Measurements from ENCODE around the gene TAOK2.
"Not testable (repeated sequence)": the region's sequence is repeated elsewhere in the genome, so short reads cannot be mapped to it uniquely, and the experiment has no call there.

The TAOK2 gene

DNA sequence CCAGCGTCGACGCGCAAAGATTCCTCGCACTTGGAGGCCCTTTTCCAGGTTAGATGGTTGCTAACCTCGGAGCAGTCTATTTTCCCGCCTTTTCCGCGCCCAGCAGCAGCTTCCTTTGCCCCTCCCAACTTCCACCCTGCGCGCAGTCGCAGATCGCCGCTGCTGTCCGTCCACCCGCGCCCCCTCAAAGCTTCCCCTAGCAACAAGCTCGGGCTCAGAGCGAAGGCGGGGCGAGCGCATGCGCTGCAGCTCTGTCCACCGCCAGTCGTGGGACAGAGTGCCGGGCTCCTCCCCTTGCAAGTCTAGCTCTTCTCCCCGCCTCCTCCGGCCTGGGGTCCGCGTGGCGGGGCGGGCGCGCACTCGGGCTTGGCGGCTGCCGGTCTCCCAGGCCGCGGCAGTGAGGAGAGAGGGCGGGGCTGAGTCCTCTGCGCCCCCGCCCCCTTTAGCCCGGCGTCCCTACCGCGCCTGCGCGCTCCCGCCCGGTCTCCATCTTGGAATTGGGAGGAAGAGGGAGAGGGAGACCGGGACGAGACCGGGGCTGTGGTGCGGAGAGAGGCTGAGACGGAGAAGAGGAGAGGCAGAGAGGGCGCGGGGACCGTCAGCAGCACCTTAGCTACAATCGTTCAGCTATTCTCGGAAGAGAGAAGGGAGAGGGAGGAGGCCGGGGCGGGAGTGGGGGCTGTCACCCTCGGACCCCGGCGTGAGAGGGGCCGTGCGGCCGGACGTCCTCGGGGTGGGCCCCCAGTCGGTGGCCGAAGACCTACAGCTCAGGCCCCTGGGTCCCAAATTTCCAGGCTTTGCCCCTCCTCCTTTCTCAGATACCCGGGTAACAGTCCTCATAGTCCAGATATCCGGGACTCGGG is at the start of gene TAOK2:
Gene TAOK2 (plus strand): TSS at position 485 of the 863 bp plus-strand sequence. CDS start 3,905 bp downstream, outside the sequence.
- peak; percentile 97 for DNase-seq

DNA sequence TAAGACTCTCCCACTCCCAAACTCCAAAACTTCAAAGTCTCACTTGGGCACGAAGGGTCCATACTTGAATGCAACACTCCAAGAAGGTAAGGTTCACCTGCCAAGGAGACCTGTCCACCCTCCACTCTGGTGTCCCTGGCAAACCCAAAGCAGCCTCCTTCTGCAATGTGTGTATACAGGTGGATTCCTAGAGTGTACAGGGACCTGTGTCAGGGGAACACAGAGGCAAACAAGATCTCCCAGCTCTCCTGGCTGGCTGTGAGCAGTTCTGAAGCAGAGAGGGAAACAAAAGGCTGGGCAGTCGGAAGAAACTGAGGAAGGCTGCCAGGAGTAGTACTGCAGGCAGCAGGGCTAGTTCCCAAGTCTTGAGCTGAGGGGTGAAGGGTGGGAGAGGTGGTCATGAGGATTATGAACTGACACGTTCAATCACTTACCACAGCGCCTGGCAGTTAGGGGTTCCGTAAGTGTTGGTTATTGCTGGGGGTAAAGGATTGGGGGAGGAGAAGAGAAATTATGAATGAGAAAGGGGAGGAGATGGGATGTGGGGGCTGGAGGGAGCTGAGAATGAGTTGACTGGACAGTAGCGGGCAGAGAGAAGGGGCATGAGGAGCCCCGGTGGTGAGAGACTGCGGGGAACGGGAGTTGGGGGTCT is 48.4 kb upstream of the TAOK2 start:
- DNase-seq, result peak; percentile 60

DNA sequence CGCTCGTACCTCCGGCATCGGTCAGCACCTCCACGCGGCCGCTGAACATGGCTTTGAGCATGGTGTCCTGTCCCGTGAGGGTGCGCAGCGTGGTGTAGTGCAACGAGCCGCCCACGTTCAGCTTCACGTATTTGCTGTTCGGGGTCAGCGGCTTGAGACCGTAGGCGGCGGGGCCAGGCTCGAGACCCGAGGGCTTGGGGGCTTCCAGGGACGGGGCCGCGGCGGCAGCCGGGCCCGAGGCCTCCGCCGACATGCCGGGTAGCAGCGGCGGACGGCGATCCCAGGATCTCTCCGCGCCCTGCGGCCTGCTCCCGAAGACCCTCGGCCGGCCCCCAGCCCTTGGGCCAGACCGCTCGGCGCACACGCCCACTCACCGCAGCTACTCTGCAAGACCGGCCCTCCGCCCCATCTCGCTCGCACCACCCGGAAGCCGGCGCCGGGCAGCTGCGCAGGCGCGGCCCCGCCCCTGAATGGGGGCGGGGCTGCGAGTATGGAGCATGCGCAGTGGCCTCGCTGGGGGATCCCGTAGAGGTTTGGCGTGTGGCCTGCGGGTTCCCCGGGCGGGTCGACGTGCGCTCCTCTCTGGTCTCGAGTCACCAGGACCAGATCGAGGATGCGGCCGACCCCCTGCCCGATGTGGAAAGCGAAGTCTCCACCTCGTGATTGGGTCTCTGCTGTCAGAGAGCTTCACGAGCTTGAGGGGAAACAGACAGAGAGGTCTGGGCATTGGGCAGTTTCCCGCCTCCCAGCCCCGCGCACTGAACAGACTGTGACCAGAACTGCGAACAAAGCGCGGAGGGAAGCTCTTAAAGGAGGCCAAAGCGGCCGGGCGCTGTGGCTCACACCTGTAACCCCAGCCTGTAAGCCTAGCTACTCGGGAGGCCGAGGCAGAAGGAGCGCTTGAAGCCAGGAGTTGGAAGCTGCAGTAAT is 47.6 kb upstream of the TAOK2 start, which contains the start of gene KCTD13:
Gene KCTD13 (minus strand): TSS at position 446 of the 930 bp plus-strand sequence. CDS start 193 bp downstream, at position 253.
- peak; percentile 96 for DNase-seq

DNA sequence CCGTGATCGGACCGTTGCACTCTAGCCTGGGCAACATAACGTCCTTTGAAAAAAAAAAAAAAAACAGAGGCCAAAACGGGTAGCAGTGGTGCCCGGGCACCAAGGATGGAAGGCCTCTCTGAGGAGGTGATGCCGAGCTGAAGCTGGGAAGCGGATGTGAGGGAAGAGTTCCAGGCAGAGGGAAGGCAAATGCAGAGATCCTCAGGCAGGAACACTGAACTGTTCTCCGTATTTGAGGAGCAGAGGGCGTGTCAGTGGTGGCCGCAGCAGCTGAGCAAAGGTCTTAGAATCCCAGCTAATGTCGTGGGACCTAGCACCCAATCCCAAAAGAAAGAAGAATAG is 47.0 kb upstream of the TAOK2 start:
- no peak for DNase-seq

DNA sequence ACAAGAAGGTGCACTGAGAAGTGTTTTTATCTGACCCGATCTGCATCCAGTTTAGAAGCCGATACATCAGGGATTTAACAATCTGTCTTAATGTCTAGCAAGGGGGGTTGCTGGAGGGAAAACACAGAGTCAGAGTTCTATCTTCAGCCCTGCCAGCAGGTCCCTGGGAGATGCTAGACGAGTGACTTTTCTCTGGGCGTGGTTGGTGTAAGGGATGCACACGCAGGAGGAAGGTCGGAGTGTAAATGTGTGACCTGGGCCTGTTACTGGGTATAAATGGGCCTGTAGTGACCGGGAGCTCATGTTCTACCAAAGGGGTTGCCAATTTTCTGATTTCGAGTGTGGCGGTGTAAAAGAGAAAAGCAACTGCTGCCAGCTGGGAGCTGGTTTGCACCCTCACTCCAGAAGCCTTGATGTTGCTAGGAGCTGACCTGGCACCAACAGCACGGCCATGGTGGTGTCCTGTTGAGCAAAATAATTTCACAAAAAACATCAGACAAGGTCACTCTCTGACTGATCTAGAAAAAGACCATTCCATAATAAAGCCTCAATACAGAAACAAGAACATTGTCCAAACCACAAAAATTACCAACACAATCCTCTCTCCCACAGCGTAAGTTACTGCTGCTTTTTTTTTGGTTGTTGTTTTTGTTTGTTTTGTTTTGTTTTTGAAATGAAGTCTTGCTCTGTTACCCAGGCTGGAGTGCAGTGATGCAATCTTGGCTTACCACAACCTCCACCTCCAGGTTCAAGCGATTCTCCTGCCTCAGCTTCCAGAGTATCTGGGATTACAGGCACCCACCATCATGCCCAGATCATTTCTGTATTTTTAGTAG is 46.4 kb upstream of the TAOK2 start:
- peak; percentile 54 for DNase-seq

DNA sequence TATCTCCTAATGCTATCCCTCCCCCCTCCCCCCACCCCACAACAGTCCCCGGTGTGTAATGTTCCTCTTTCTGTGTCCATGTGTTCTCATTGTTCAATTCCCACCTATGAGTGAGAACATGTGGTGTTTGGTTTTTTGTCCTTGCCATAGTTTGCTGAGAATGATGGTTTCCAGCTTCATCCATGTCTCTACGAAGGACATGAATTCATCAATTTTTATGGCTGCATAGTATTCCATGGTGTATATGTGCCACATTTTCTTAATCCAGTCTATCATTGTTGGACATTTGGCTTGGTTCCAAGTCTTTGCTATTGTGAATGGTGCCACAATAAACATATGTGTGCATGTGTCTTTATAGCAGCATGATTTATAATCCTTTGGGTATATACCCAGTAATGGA is 41.9 kb upstream of the TAOK2 start:
- DNase-seq, result not testable (repeated sequence)

DNA sequence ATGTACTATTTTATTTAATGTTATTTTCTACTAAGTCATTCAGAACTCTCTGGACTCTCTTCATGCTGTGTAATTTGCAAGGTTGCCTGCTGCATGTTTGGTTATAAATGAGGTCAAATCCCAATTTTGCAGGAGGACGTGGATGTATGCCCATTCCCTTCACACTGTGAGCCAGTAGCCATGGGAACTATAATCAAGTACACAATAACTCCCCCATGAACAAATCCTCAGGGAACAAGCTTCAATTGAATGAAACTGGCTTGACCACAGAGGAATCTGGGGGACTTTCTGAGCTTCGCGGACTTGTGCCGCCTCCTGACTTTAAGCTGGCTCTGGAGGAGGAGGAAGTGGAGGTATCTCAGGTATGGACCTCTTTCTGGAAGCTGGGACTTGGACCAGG is 33.0 kb upstream of the TAOK2 start:
- no peak for DNase-seq

DNA sequence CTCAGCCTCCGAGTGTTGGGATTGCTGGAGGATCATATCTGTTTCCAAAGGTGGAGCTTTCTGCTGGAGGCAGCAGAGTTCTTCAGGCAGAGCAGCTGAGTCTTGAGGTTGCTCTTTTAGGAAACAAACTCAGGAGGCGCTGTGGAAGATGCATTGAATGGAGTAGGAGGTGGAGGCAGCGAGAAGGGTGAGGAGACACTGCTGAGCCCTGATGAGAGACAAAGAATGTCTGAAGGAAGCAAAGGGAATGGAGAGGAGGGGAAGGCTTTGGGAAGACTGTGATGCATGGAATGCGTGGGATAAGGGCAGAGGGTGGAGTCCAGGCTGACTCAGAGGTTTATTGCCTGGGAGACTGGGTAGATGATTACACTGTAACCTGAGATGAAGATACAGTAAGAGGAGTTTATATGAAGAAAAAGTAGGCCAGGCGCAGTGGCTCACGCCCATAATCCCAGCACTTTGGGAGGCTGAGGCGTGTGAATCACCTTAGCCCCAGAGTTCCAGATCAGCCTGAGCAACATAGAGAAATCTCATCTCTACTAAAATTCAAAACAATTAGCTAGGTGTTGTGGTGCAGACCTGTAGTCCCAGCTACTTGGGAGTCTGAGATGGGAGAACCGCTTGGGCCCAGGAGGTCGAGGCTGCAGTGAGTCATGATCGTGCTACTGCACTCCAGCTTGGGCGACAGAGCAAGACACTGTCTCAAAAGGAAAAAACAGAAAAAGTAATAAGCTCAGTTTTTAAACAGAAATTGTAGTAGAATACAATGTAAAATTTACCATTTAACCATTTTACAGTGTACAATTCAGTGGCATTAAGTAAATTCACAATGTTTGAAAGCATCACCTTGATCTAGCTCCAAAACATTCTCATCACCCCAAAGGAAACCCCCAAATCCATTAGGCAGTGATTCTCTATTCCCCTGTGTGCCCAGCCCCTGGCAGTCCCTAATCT is 29.5 kb upstream of the TAOK2 start:
- DNase-seq, result no peak

DNA sequence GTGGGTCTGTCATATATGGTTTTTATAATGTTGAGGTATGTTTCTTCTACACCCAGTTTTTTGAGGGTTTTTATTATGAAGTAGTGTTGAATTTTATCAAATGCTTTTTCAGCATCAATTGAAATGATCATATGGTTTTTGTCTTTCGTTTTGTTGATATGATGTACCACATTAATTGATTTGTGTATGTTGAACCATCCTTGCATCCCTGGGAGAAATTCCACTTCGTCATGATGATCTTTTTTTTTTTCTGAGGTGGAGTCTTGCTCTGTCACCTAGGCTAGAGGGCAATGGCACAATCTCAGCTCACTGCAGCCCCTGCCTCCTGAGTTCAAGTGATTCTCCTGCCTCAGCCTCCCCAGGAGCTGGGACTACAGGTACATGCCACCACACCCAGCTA is 25.8 kb upstream of the TAOK2 start:
- DNase-seq, result no peak

DNA sequence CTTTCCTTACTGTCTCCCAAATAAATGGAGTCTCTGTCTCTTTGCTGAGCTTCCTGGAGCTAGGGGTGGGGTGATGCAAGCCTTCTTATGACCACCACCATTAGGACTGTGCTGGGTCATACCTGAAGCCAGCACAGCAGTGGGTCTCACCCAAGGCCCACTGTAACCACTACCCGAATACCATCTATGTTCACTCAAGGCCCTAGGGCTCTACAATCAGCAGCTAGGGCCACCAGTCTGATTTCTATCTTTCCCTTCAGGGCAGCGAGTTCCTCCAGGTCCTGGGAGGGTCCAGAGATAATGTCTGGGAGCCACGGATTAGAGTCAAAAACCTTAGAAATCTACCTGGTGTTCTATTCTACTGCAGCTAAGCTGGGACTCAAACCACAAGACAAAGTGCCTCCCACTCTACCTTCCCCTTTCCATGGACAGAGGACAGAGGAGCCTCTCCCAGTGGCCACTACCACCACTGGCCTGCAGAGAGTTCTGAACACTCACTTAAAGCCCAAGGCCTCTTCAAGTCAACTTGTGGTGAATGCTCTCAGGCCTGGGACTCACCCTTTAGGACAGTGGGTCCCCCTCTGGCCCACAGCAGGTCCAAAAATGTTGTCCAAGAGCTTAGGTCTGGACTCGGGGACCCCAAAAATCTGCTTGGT is 22.7 kb upstream of the TAOK2 start:
- DNase-seq, result no peak

DNA sequence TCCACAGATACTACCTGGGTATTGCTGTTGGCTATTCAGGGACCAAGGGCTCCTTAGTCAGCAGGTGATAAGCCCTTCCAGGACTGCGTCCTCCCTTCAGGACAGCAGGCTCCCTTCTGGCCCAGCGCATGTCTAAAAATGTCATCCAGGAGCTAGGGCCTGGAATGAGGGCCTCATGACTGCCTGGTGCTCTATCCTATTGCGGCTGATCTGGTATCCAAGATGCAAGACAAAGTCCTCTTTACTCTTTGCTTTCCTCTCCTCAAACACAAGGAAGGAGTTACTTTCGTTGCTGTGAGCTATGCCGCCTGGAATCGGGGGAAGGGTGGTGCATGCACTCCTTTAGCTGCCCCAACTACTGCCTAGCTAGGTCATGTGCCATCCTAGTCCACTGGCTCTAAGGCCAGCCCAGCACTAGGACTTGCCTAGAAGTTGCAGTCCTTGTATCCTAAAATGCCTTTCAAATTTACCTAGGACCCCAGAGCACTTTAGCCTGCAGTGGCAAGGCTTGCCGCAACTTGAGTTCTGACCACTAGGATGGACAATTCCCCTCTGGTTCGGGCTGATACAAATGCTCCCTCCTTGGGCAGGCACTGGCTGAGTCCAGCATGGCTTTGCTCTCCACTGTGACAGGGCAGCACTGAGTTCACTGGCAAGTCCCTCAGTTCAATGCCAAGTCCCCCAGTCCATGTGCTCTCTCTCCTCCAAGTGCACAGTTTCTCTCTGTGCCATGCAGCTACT is 21.9 kb upstream of the TAOK2 start:
- DNase-seq, result no peak

DNA sequence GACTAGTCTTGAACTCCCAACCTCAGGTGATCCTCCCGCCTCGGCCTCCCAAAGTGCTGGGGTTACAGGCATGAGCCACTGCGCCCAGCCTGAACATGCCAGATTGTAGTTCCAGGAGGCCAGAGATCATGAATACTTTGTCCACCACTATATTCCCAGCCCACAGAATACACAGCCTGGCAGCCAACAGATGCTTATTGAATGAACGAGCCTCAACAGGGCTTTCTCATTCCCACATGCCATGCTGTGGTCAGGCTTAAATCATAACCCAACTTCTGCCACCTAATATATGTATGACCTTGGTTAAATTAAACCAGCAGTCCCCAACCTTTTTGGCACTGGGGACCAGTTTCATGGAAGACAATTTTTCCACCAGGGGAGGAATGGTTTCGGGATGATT is 14.9 kb upstream of the TAOK2 start:
- DNase-seq, result peak; percentile 14

DNA sequence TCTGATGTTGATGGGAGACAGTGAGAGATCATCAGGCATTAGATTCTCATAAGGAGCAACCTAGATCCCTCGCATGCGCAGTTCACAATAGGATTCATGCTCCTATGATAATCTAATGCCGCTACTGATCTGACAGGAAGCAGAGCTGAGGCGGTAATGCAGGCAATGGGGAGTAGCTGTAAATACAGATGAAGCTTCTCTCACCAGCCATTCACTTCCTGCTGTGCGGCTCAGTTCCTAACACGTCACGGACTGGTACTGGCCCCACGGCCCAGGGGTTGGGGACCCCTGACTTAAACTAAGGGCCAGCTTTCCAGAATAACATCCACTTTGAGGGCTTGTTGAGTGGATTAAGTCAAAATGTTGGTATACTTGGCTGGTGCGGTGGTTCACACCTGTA is 14.4 kb upstream of the TAOK2 start:
- DNase-seq, result peak; percentile 50

DNA sequence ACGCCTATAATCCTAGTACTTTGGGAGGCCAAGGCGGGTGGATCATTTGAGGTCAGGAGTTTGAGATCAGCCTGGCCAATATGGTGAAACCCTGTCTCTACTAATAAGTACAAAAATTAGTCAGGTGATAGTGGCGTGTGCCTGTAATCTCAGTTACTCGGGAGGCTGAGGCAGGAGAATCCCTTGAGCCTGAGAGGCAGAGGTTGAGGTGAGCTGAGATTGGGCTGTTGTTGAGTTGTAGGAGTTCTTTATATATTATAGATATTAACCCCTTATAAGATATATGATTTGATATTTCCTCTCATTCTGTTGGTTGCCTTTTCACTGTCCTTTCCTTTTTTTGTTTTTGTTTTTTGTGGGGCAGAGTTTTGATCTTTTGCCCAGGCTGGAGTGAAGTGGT is 13.8 kb upstream of the TAOK2 start:
- not testable (repeated sequence) for DNase-seq

DNA sequence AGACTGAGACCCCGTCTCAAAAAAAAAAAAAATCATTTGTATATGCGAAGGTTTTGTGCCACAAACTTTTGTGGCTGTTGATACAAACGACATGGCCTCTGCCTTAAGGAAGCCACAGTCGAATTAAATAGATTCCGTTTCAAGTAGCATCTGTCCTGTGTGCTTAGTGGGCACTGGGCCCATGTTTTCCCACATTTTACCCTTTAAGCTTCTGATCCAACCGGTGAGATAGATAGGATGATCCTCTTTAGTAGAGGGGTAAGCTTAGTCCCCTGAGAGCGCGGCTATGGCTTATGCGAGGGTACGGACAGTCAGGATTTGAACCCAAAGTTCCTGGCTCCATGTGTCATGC is 12.6 kb upstream of the TAOK2 start:
- DNase-seq, result no peak

DNA sequence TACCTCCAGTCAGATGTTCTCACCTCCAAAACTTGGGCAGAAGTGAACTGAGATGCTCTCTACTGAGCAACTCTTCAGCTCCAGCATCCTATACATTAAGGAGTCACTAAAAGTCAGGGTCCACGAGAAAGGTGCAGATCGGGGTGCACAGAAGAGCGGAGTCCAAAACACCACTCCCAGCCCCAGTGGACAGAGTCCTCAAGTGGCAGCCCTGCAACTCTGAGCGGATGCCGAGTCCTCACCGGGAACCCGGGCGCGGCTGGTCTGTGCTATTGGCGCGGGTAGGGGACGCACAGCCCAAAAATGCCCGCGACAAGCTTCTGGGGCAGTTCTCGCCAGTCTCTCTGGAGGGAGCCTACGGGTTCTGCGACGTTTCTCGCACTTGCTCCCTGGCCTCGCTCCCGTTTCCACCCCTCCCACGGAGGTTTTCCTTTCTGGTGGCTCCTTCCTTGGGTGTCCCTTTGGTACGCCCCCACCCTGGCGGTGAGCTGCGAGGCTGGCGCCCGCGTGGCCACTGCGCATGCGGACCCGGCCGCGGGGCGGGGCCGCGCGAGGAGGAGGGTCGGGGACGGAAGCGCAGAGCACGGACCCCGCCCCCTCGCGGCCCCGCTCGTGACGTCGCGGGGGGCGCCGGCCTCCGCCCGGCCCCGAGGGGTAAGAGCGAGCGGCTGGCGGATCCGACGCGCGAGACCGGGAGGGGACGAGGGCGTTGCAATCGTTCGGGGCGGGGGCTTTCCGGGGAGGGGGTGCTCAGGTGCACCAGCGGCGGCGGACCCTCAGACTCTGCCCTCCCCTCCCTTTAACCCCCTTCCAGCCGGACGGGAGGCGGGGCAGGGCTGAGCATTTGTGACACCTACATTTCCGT is 12.0 kb upstream of the TAOK2 start, which contains the start of gene TMEM219:
Gene TMEM219 (plus strand): TSS at position 601 of the 865 bp plus-strand sequence. CDS start 1,065 bp downstream, outside the sequence.
- DNase-seq, result peak; percentile 98

DNA sequence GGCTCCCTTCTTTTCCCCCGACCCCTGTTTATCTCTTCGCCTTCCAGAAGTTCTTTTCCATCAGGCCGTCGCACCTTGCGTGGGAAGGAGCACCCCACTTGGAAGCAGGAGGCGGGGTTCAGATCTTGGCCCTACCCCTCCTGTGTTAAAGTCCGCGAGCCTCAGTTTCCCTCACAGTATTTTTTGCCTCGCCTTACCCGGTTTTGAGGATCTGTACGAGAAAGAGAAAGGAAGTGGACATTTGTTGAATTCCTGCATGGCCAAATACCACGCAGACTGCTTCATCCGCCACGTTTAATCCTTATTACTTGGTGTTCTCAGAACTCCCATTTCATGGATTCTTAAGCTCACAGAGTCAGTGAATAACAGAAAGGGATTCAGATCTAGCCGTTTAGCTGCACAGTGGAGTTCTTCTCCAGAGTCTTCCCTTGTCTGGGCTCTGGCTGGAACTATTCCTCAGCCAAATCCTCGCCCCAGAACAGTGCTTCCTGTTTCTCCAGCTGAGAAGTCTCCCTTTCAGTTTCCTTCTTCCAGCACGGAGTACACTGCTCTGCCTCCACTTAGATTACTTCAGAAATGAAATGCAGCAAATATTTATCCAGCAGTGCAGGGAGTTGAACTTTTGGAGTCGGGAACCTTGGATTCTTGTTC is 11.2 kb upstream of the TAOK2 start:
- peak; percentile 60 for DNase-seq

Data from activated effector memory CD4-positive, alpha-beta T cell treated with anti-CD3 and anti-CD28 coated beads, Interleukin-2, amount 50 U/mL, for 16 hours (primary cell).